HG03469 (cell line): ENCODE measurements around the gene CFAP54.
A peak's percentile ranks its signal among the peaks of the same experiment; 100 is the strongest.
"Not testable (repeated sequence)": the region's sequence is repeated elsewhere in the genome, so short reads cannot be mapped to it uniquely, and the experiment has no call there.

Experiments used
- ATAC-seq: cut with Tn5 transposase; IDR thresholded peaks from one replicate; pipeline ENCODE4 v1.9.1; 2021; ENCODE audit warnings: mild to moderate bottlenecking, moderate library complexity, moderate number of reproducible peaks; ENCODE audit not compliant: unreplicated experiment

CFAP54 gene

GRCh38 chr12:96489392-96490056 is at the start of gene CFAP54:
CFAP54 (plus strand) TSS chr12:96489577; CDS start chr12:96489610, 33 bp downstream.
- ATAC-seq: peak; percentile 87

- no peak for ATAC-seq
Observed at GRCh38 chr12:96441816-96442215, 47.6 kb upstream of the CFAP54 start.

- ATAC-seq: no peak
Observed at GRCh38 chr12:96442906-96443305, 46.5 kb upstream of the CFAP54 start.

GRCh38 chr12:96444399-96444798 is 45.0 kb upstream of the CFAP54 start:
- no peak for ATAC-seq

GRCh38 chr12:96445691-96446583 is 43.4 kb upstream of the CFAP54 start:
- ATAC-seq: peak; percentile 98

GRCh38 chr12:96447256-96447655 is 42.1 kb upstream of the CFAP54 start:
- no peak for ATAC-seq

GRCh38 chr12:96448300-96448699 is 41.1 kb upstream of the CFAP54 start:
- no peak for ATAC-seq

- no peak for ATAC-seq
Observed at GRCh38 chr12:96452261-96452922, 37.0 kb upstream of the CFAP54 start.

- no peak for ATAC-seq
Observed at GRCh38 chr12:96454396-96454795, 35.0 kb upstream of the CFAP54 start.

- peak; percentile 88 for ATAC-seq
Observed at GRCh38 chr12:96456265-96456974, 33.0 kb upstream of the CFAP54 start.

GRCh38 chr12:96457191-96457930 is 32.0 kb upstream of the CFAP54 start:
- no peak for ATAC-seq

- not testable (repeated sequence) for ATAC-seq
Observed at GRCh38 chr12:96459281-96459680, 30.1 kb upstream of the CFAP54 start.

- ATAC-seq: no peak
Observed at GRCh38 chr12:96462571-96463280, 26.7 kb upstream of the CFAP54 start.

GRCh38 chr12:96465896-96466295 is 23.5 kb upstream of the CFAP54 start:
- no peak for ATAC-seq

GRCh38 chr12:96466939-96467751 is 22.2 kb upstream of the CFAP54 start:
- ATAC-seq: no peak

GRCh38 chr12:96471368-96472050 is 17.9 kb upstream of the CFAP54 start:
- ATAC-seq: no peak

GRCh38 chr12:96472384-96472783 is 17.0 kb upstream of the CFAP54 start:
- ATAC-seq: no peak
